ENCODE measurements around the gene SPDYA.

DNA sequence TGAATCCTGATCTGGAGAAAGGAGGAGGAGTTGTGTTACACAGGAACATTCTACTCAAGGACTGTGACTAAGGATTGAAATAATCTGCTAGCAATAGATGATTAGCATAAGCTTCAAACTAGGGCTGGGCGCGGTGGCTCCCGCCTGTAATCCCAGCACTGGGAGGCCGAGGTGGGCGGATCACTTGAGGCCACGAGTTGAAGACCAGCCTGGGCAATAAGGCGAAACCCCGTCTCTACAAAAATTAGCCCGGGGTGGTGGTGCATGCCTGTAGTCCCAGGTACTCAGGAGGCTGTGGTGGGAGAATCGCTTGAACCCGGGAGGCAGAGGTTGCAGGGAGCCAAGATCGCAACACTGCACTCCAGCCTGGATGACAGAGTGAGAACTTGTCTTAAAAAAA is 58.0 kb downstream of the SPDYA start:
- no peak for TF ChIP-seq POLR2A (IDR thresholded peaks at IDR 0.05)
- TF ChIP-seq, protein P1, sequence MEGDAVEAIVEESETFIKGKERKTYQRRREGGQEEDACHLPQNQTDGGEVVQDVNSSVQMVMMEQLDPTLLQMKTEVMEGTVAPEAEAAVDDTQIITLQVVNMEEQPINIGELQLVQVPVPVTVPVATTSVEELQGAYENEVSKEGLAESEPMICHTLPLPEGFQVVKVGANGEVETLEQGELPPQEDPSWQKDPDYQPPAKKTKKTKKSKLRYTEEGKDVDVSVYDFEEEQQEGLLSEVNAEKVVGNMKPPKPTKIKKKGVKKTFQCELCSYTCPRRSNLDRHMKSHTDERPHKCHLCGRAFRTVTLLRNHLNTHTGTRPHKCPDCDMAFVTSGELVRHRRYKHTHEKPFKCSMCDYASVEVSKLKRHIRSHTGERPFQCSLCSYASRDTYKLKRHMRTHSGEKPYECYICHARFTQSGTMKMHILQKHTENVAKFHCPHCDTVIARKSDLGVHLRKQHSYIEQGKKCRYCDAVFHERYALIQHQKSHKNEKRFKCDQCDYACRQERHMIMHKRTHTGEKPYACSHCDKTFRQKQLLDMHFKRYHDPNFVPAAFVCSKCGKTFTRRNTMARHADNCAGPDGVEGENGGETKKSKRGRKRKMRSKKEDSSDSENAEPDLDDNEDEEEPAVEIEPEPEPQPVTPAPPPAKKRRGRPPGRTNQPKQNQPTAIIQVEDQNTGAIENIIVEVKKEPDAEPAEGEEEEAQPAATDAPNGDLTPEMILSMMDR (IDR thresholded peaks at IDR 0.05): no peak
